GM19397 (cell line): Measurements from ENCODE around the gene TUBB1.

Experiments
- ATAC-seq: cut with Tn5 transposase; IDR thresholded peaks from one replicate; pipeline ENCODE4 v1.9.1; 2021; ENCODE audit warnings: mild to moderate bottlenecking, moderate library complexity; ENCODE audit not compliant: unreplicated experiment

TUBB1 gene

GRCh38 chr20:59071216-59071615, 52.0 kb downstream of the TUBB1 start:
- ATAC-seq: no peak

- no peak for ATAC-seq
These were observed 54.4 kb downstream of the TUBB1 start for GRCh38 chr20:59073582-59073981.

DNA sequence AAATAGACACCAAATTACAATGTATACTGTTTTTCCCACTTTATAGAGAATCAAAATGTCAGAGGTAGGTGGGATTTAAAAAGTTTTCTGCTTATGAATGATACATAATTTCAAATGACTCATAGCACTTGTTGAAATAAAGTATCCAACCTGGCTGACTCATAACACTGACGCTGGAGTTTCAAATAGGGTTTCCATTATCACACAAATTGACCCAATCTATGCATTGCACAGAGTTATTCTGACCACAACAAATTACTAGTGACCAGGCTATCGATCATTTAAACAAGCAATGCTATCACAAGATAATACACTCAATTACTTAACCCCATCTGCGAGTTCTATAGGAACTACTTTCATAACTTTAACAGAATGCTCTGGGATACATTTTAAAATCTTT, 55.2 kb downstream of the TUBB1 start:
- no peak for ATAC-seq

DNA sequence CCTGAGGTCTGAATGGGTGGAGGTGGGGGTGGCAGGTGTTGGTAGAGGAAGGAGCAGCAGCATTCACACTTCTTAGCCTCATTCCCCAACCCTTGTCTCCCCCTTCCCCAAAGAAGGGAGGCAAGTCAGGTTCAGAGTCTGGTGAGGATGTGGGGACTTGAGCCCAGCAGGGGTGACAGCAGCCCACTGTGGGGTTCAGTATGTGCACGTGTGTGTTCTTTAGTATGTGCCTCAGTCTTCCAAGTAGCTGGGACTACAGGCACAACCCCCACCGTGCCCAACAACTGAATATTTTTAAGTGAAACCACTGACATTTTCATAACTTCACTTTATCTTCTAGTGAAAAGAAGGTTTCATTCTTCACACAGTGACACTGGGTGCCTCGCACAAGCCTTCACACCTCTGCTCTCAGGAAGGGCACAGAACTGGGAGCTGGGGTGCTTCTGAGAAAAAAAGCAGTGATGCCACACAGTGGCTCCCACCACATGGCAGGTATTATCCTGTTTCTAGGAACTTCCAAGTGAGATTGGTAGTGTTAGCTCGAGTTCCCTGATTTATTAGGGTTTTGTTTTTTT, 56.8 kb downstream of the TUBB1 start:
- no peak for ATAC-seq
